ENCODE results near the gene PHF21A.
"Not testable (repeated sequence)": the region's sequence is repeated elsewhere in the genome, so short reads cannot be mapped to it uniquely, and the experiment has no call there.

PHF21A gene

DNA sequence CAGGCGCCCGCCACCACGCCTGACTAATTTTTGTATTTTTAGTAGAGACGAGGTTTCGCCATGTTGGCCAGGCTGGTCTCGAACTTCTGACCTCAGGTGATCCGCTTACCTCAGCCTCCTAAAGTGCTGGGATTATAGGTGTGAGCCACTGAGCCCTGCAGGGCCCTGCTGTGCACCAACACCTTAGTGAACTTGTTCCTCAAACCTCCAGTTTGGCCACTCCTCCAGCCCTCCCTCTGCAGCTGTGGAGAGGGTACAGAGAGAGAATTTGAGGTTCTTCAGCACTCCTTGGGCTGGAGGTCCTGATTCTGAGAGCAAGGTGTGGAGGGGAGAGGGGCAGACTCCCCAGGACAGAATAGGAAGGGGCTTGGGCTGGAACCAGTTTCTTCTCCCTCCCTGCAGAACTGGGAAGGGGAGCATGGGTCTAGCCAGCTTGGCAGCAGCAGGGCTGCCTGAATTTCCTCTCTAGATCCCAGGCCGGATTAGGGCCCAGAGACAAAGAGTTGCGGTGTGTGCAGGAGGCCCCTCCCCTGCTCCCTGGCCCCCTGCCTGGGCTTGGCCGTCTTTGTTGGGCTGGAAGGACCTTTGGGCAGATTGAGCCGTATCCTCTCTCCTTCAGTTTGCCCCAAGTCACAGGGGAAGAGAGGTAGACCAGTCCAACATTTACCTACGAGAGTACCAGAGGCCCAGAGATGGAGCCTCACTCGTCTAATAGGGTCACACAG is 201.3 kb downstream of the PHF21A start:
- DNase-seq, result peak in 1 of 5 donors; percentile 1

DNA sequence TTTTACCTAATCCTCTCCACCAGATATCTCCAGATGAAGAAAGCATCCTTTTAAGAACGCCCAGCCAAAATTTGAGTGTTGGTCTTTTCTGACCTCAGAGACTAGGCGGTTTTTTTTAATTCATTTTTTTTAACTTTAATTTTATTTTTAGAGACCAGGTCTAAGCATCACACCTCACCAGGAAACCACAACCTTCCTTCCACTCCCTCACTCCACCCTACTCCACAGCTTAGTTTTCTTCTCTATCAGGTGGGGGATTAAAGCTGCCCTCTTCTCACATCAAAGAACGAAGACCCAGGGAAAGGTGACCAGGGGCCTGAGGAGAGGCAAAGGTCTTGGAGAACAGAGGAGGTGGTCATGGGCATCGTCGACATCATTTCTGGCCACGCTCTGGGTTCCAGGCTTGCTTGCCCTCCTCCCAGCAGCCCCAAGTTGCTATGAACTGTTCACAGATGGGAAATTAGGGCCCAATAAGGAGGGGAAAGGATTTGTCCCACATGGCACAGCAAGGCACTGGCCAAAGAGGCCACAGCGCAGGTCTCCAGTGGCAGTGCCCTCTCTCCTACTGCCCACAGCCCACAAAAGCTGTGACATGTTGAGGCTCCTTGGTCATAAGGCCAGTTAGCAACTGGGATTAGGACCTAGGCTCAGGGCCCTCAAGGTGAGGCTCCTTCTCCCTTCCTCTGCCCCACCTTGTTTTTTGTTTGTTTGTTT is 202.1 kb downstream of the PHF21A start:
- peak in 2 of 5 donors; percentile 1 to 8 for DNase-seq

DNA sequence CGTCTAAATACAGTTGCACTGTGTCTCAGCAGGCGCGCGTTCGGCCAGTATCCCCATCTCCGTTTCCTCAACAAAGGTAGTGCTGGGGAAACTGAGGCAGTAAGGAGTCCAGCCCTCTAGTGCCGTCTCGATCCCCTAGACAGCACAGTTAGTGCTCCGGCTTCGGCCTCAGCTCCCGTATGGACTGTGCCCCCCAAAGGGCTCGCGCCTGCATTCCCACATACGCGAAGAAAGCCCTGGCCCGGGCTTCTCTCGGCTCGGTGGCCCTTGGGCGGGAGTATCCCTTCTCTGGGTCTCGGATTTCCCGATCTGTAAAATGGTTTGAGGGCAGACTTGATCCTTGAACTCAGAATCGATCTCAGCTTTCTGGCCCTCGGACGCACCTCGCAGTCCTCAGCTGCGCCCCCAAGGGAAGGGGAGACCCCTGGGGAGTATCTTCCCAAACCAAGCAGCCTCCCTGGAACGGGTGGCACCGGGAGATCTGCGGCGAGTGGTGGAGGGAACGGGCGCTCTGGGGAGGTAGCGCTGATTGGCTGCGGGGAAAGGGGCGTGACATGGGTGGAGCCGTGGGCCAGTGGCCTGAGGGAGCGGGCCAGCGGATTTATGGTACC is 202.8 kb downstream of the PHF21A start:
- peak; percentile 40 to 61 (median 51) for DNase-seq

DNA sequence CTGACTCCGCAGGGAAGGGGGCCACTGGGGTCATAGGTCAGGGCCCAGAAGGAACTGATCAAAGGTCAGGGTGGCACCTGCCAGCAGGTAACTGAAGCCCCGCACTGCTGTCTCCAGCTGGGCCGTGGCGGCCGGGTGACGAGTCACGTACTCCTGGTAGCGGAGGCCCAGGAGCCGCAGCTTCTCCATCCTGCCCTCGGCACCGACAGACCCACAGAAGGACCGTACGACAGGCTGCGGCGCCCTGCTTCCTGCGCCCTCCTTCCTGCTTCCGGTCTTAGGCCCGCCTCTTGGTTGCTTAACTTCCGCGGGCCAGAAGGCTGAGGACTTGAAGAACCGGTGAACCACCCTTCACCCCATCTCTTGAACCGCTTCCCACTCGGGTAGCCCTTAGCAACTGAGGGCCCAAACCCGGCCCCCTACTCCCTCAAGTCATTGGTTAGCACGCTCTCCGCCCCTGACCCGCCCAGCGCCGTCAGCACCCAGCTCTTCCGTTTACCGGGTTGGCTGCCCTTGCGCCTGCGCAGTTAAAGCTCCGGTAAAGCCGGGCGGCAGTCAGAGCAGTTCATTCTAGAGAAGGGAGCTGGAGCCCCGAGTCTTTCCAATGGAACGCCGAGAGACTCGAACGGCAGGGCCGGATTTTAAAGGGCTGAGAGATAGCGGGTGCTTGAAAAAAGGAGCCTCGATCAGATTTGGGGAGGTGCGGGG is 203.5 kb downstream of the PHF21A start, which contains the start of gene PEX16:
Gene PEX16, minus strand, starts transcription at position 255 of the 708 bp plus-strand sequence. Its CDS starts 66 bp downstream, at position 189.
- peak; percentile 94 to 99 (median 95) for DNase-seq

DNA sequence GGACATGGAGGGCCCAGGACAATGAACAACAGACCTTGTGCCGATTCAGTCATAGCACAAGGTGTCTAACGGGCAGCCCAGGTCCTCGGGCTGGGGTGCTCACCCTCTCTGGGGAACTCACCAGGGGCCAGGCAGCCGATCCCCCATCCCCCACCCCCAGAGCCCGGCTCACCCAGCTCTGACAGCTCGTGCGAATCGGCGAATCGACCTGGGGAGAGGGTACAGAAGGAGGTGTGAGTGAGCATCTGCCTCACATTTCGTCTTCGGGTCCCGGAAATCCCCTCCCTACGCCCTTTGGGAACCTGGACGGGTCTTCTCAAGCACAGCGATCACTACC is 204.0 kb downstream of the PHF21A start:
- no peak for DNase-seq

DNA sequence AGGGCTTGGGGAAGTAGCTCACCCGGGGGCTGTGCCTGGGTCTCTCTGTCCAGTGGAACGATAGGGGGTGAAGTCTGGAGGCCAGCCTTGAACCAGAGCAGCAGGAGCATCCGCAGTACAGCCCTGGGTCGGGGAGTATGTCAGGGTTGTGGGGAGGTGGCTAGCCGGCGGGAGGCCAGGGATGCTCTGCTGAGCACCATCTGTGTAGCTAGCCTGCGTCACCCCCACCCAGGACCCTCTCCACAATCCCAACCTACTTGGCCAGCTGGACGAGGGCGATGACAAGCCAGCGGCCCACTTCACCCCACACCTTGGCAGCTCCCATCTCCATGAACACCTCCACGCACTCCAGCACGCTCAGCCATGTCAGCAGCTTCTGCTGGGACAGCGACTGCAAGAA is 205.8 kb downstream of the PHF21A start:
- no peak for DNase-seq

DNA sequence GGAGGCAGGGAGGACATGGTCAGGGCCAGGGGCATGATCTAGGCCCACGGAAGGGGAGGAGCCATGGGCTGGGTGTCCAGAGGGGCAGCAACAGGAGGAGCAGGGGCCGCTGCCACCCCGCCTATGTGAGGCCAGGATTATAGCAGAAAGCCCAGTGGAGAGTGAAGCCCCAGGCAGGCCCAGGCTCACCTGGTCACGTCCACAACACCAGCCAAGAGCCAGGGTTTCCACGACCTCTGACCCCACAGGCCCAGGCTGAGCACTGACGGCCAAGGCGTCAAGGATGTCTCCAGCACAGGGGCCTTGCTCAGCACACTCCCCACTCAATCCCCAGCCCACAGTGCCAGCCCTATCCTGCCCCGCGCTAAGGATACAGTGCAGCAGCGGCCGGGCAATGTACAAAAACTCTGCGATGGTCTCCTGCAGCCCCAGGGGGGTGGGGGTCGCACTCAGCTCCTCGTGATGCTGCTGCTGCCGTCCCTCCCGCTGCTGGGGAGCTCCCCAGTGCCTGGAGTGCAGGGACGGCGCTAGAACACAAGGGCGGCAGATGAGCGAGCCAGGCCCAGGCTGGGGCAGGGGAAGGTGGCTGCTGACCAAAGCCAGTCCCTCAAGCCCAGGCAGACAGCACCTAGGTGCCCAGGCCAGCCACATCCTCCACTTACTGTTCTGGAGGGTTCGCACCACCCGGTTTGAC is 207.2 kb downstream of the PHF21A start:
- no peak for DNase-seq

DNA sequence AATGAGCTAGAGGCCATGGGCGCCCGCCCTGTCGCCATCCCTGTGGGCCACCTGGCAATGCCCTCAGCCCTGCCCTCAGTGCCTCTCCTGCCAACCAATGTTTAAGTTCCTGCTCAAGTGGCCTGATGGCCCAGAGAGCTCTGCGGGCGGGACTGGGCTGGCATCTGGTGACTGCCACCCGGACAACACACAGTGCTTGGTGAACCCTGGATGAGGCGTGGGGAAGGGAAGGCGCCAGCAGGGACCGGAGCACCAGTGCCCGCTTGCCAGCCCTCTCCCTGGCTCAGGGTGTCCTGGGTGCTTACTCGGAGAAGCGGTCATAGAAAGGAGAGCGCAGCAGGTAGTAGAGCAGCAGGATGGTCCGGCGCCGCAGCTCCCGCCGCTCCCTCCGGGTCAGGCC is 207.7 kb downstream of the PHF21A start:
- no peak for DNase-seq

DNA sequence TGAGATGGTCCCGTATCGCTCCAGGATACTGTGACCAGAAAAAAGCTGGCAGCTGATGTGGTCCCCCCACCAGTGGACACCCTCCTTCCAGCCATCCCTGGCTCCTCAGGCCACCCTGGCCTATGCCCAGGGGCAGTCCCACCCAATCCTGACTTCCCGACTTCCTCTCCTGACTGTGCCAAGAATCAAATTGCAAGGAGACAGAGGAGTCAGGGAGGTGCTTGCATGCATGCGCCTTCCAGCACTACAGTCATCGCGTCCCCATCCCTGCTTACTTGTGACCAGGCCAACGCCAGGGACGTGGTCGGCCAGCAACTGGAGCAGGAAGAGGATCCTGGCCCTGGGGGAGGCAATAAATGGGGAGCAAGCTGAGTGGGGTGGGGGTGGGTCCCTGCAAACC is 210.6 kb downstream of the PHF21A start:
- DNase-seq, result no peak

DNA sequence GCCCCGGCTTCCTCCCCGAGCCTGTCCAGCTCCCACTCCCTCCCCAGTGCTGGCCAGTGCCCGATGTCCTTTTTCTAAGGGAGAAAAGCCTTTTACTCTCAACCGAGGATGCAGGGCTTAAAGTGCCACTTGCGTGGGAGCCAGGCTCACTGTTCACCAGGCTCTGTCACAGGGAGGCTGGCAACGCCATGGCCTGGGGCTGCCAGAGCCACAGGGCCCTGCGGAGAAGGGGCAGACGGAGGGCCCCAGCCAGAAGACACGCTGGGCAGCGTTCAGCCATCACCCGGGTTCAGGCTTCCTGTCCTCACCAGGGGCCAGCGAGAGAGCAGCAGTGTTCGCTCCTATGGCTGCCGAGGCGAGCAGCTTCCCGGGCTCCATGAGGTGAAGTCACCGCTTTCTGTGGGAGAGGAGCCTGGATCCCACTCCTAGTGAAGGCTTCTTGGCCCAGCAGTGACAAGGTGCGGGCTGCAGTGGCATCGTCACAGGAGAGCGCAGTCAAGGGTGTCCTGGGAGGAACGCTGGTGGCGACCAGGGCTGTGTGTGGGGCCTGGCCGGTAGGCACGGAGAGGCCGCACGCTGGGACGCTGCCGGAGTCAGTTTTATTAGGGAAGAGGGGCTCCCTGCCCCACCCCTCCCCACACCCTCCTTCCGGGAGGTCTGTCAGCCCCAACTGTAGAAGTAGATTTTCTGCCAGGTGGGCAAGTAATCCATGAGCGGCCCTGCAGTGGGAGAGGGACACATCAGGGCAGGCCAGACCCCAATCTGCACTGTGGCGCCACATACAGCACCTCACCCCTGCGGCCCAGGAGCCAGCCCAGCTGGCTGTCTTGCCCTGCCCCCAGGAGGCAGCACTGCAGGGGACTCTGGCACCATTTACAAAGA is 211.4 kb downstream of the PHF21A start:
- DNase-seq, result no peak

DNA sequence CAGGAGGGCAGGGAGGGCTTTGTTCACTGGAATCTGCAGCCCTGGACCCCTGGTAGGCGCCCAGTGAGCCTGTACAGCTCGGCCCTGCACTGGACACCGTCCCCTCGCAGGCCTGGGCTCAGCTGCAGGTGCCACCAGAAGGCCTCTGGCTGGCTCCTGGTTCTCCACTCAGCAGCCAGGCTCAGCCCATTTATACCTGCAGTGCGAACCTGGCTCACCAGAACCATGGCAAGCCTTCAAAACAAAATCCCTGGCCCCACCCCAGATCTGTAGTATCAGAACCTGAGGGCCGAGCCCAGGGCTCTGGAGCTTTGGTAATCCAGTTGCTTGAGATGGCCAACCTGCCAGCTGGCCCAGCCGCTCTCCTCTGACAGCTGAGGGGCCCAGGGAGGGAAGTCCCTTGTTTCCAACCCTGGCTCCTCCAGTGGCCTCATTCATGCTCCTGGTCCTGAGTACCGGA is 213.3 kb downstream of the PHF21A start:
- DNase-seq, result no peak

DNA sequence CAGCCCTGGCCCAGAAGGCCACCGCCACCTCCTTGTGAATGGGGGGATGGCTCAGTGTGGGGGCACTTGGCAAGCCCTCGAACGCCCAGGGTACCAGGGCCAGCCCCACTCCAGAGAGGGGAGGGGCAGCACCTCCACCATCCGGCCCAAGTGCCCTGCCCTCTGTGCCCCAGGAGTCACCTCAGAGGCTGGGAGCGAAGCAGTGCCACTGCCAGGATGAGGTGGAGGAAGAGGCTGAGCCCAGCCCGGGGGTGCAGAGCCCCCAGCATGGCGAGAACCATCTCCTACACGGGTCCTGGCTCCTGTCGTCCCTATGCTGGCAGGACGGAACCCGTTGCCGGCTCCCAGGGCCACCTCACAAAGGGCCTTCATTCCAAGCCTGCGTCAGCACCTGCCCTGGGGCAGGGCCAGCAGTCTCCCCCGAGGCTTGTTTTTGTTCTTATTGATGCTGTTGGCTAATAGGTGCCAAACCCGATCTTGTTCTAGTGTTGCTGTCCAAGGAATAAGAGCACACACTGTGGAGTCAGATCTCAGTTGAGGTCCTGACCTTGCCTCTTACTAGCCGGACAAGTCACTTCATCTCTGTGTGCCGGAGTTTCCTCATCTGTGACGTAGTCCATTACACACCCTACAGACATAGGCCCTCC is 214.2 kb downstream of the PHF21A start, which contains the start of gene FREY1:
Gene FREY1, minus strand, starts transcription at position 307 of the 647 bp plus-strand sequence. Its CDS starts 26 bp downstream, at position 281.
- DNase-seq, result no peak

DNA sequence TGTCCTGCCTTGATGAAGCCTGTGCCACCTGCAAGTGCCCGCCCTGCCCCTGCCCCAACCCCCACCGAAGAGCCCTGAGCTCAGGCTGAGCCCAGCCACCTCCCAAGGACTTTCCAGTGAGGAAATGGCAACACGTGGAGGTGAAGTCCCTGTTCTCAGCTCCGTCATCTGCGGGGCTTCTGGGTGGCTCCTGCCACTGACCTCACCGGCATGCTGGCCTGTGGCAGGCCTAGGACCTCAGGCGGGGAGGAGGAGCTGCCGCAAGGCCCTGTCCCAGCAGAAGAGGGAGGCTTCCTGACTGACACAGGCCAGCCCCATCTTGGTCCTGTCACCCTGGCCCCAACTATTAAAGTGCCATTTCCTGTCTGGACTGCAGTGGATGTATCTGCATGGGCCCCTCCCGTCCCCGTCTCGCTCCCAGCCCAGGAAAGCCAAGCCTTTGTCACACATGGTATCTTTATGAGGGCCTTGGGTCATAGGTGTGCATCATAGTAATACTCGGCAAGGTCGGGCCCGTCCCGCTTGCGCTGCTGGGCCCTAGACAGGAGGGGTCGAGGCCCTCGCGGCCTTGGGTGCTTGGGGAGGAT is 215.1 kb downstream of the PHF21A start:
- DNase-seq, result no peak

DNA sequence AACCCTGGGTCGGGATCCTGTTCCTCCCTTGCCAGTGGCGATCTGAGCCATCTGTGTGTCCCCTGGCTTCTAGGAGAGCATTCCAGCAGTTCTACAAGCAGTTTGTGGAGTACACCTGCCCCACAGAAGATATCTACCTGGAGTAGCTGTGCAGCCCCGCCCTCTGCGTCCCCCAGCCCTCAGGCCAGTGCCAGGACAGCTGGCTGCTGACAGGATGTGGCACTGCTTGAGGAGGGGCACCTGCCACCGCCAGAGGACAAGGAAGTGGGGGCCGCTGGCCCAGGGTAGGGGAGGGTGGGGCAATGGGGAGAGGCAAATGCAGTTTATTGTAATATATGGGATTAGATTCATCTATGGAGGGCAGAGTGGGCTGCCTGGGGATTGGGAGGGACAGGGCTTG is 215.7 kb downstream of the PHF21A start:
- not testable (repeated sequence) for DNase-seq

DNA sequence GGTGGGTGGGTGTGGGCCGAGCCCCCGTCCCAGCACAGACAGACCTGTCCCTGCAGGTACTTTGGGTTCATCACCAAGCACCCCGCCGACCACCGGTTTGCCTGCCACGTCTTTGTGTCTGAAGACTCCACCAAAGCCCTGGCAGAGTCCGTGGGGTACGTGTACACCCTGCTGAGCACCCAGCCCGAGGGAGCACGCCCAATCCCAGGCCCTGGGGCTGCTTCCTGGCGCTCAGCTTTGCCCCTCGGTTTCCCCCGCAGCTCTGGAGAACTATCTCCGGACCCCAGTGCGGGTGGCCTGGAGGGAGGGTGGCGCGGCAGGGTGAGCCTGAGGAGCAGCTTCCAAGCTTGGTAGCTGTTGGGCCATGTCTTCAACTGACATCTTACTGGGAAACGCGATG is 216.2 kb downstream of the PHF21A start:
- DNase-seq, result no peak

DNA sequence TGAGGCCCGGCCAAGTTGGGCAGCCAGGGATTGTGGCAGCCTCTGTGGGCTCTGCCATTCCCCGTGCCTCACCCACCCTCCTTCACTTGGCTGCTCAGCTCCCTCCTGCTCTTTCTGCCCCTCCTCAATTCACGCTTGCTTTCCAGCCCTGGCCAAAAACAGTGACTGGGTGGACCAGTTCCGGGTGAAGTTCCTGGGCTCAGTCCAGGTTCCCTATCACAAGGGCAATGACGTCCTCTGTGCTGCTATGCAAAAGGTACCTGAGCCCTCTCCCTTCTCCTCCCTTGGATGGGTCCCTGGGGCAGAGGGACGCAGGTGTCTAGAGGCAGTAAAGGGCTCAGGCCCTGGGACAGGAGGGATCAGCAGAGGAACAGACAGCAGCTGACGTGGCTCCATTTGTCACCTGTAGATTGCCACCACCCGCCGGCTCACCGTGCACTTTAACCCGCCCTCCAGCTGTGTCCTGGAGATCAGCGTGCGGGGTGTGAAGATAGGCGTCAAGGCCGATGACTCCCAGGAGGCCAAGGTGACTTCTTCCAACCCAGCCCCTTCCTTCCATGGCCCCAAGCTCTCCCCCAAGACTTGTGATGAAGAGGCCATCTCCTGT is 216.8 kb downstream of the PHF21A start:
- no peak for DNase-seq

DNA sequence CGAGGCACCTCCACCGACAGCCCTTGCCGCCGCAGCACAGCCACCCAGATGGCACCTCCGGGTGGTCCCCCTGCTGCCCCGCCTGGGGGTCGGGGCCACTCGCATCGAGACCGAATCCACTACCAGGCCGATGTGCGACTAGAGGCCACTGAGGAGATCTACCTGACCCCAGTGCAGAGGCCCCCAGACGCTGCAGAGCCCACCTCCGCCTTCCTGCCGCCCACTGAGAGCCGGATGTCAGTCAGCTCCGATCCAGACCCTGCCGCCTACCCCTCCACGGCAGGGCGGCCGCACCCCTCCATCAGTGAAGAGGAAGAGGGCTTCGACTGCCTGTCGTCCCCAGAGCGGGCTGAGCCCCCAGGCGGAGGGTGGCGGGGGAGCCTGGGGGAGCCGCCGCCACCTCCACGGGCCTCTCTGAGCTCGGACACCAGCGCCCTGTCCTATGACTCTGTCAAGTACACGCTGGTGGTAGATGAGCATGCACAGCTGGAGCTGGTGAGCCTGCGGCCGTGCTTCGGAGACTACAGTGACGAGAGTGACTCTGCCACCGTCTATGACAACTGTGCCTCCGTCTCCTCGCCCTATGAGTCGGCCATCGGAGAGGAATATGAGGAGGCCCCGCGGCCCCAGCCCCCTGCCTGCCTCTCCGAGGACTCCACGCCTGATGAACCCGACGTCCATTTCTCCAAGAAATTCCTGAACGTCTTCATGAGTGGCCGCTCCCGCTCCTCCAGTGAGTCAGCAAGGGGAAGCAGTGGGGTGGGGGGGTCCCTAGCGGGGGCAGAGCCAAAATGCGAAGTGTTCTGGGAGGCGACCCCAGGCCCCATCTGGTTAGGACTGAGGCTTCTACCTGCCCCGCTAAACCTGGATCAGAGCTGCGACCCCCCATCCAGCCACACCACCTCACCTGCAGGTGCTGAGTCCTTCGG is 218.5 kb downstream of the PHF21A start:
- DNase-seq, result no peak

DNA sequence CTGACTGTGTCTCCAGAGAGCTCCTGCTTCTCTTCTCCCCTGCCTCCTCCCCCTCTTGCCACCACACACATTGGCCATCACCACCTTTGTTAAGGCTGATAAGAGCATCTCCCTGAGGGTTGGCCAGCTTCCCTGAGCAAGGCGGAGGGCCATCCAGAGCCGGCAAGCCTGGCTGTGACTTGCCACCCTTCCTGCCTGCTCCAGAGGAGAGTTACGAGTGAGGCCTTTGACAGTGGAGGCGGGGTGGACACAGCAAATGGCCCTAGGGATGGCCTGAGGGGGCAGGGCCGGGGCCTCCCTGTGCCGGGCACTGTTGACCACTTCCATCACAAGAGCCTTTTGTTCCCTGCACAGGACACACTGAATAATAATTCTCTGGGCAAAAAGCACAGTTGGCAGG is 219.6 kb downstream of the PHF21A start:
- no peak for DNase-seq

Measured in T-helper 1 cell (primary cell).